AG09319 (cell line): ENCODE measurements around the gene TMEM272.

Experiments used
- DNase-seq: peaks from one replicate; pipeline ENCODE4 v3.0.0-alpha.2; 2010; ENCODE audit warnings: low read depth; ENCODE audit errors: extremely low read depth
- CTCF ChIP-seq: IDR thresholded peaks from 2 replicates; pipeline ENCODE4 v1.5.1; 2011; ENCODE audit warnings: low read depth, mild to moderate bottlenecking, inconsistent platforms, low read length, moderate library complexity

Gene TMEM272

GRCh38 chr13:51796546-51796945 is 48.4 kb downstream of the TMEM272 start:
- DNase-seq = no peak
- no peak for TF ChIP-seq CTCF

- no peak for DNase-seq
- no peak for TF ChIP-seq CTCF
Observed at GRCh38 chr13:51795419-51795818, 49.6 kb downstream of the TMEM272 start.

DNA sequence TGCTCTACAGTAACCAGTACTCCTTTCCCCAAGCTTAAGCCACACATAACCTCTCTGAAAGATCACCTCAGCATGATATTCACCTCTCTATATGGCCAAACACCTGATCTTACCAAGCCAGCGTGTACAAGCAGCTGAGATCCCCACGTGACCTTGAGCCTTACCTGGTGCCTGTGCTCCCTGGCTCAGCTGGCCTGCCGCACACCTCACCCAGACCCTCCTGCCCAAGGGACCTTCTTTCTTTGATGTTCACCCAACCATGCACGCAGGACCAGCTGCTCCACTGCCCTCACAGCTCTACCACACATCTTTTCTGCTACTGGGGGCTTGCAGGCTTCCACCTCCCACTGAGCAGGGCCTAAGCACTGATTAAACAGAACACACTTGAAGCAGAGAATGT is 50.0 kb downstream of the TMEM272 start:
- no peak for TF ChIP-seq CTCF

DNA sequence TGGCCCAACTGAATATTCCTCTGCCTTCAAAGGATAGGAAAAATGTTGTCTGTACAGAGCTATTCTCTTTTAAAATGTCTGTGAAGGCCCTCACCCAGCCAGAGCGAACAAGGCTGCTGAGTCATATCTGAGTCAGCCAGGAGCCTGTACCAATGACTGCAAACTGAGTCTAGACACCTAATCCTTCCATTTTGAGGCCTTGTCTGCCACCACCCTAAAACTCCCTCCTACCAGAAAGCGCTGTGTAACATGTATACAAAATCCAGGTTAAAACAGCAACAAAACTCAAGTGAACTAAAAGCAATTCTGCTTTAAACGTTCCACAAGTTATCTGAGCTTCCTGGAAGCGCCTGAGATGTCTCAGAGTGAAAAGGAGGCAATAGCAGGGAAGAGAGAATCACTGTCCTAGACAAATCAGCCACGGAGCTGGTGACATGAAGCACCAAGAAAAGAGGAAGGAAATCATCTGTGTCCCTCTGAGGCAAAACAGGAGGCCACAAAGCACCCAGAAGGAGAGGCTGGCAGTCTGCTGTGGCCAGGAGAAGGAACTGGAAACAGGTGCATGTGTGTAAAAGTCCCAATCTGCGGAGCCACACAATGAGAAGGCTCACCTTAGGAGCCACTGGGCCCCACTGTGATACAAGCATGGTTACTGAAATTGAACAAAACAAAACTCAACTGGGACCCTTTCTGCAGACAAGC is 51.3 kb downstream of the TMEM272 start:
- DNase-seq = no peak
- no peak for TF ChIP-seq CTCF

More for the DNA sequence above, 50.0 kb downstream of the TMEM272 start:
- DNase-seq = no peak

DNA sequence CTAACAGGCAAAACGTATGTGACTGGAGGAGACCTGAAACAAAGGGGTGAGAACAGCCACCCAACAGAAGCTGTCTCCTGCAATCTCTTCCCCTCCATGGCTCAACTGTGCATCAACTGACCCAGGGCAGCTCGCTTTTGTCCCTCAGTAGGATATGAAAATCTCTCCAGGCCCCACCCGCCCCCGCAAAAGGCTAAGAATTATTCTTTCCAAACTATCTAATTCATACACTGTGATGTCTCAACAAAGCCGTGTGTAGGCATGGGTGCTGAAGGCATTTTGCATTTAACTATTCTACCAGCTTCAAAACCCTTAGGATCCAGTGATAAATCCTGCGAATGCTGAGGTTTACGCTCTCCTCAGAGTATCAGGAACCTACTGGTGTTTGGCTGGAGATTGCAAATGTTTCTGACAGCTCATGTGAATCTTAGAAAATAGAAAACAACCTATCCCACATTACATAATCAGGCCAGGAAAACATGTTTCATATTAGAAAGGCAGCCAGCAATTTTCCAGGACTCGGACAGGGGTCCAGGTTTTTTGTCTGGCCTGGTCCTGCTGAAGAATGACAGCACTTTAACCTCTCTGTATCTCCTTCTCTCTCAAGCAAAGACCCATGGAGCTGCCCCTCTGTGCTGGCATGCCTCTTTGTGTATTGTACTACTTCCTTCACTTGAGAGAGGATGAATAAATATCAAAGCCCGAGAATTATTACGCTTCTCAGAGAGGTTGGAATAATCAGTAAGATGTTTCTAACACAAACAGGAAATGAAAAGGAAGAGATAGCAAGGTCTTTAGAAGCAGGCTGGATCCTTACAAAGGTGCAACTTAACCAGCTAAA is 58.3 kb downstream of the TMEM272 start:
- DNase-seq = no peak
- TF ChIP-seq CTCF = no peak

DNA sequence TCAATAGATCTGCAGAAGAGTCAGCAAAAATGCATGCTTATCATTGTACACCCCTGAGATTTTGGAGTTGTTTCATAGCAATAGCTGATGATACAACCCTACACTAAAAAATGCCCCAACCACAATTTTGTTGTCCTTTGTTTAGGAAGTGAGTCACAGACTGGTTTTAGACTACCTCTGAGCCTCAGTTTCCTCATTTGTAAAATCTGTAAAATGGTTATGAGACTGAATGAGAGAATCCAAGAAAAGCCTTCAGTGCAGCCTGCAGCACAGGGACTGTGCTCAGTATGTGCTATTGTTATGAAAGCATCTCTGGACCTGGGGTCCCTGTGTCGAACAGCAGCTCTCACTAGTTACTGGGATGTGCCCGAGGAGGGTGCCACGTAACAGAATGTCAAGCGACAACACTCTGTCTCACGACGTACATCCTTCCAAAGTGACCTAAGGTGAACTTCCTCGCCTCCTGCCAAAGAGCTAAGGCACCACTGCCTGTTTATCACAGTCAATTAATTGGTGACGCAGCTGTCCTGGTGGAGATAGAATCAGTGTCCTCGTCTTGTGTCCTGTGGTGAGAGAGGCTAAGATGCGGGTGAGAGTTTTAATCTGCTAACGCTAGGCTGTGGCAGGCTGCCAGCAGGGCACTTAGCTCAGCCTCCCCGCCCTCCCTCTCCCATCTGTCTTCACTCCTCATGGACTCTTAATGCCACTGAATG is 59.1 kb downstream of the TMEM272 start:
- DNase-seq = no peak
- no peak for TF ChIP-seq CTCF

DNA sequence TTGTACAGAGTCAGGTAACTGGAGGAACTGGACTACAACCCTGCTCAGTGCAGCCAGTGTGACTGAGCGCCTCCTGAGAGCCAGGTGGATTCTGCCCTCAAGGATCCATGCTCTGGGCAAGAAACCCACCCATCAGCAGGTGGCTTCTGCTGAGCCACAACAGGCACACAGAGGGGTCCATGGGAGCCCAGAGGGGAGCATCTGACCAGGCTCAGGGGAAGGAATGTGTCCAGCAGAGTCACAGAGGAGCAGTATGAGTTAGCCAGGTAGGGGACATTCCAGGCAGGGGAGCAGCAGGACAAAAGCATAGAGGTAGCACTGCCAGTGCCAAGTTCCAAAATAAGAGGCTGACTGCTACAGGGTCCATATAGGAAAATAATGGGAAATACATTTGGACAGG is 60.9 kb downstream of the TMEM272 start:
- TF ChIP-seq CTCF = no peak
- DNase-seq = no peak
